Activated CD8-positive, alpha-beta memory T cell treated with anti-CD3 and anti-CD28 coated beads for 36 hours (primary cell): ENCODE results near the gene BRSK2. TPM values are rescaled to one million over a fixed set of nuclear protein-coding genes. Genes with fewer than 3 reads are reported as not detected.
"Not testable (repeated sequence)": the region's sequence is repeated elsewhere in the genome, so short reads cannot be mapped to it uniquely, and the experiment has no call there.

Experiments
- CTCF ChIA-PET: fragments of 350-600 bp; sonication (Branson Sonifier 250); formaldehyde crosslinking; loops from one replicate; lab custom pipeline; 2021; ENCODE audit warnings: antibody characterized with exemption; lab: Charles Lee
- POLR2A ChIA-PET: fragments of 350-600 bp; sonication (Branson Sonifier 250); formaldehyde crosslinking; loops from one replicate; lab custom pipeline; 2021; ENCODE audit warnings: antibody characterized with exemption; lab: Charles Lee
- total RNA-seq, 2 experiments: library from RNA; stranded (reverse); gene quantifications; one replicate each; pipeline ENCODE4 v1.2.3, GENCODE V29; 2021

Gene BRSK2
- total RNA-seq, 2 experiments from 2014 or later: 0.71 to 1.3 TPM

DNA sequence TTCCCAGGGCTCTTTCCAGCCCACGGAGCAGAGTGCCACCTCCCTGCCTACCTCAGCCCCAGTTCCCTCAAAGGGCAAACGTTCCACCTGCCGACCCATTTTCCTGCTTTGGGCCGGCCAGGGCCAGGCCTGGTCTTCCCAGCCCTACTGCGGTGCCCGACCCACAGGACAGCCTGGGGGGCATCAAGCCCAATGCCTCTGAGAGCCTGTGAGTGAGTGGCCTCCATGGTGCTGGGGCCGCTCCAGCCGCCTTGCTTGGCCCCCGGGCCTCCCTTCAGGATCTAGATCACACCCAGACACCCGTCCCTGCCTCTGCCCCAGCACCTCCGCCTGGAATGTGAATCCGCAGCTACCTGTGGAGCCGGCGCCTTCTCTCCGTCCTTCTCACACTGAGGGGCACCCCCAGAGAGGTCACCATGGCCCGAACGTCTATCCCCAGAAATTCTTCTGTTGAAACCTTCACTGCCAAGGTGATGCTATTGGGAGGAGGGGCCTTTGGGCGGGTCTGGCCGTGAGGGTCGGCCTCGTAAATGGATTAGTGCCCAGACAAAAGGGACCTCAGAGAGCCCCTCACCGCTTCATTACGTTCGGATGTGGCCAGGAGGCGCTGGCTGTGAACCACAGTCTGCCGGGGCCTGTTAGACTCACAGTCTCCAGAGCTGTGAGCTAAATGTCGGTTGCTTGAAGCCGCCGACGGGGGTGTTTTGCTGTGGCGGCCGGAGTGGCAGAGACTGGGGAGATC lies 36.2 kb upstream of the BRSK2 start:
- POLR2A ChIA-PET: no interaction called here
- CTCF ChIA-PET: no interaction called here

DNA sequence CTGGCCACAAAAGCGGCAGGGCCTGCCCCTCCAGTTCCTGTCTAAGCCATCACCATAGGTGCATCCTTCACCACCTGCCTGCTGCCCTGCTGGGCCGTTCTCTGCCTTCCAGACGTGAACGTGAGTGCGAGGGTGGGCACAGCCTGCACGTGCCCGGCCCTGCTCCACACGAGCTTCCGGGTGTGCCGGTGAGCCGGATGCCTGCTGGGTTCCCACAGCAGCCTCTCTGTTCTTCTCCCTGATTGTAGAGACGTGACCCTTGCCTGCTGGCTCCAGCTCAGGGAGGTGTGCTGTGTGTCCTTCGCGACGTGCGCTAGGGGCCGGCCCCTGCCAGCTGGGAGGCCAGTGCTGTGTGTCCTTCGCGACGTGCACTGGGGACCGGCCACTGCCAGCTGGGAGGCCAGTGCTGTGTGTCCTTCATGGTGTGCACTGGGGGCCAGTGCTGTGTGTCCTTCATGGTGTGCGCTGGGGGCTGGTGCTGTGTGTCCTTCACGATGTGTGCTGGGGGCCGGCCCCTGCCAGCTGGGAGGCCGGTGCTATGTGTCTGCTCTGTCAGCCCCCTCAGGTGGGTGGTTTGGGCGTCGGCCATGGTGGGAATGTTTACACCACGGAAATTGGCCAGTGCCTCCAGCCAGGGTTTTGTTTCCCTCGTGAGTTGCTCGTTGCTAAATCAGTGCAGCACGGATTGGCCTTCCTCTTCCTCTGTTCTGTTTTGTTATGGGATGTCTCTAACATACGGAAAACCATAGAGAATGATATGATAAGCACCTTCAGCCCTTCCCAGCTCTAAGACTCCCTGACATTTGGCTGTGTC lies 35.4 kb upstream of the BRSK2 start:
- CTCF ChIA-PET: no interaction called here
- POLR2A ChIA-PET: no interaction called here

GRCh38 chr11:1356007-1356435 lies 33.7 kb upstream of the BRSK2 start:
- POLR2A ChIA-PET: no interaction called here
- CTCF ChIA-PET: interaction anchor here (0.7 kb wide), 1 partner anchor 13 kb away, joined by 3 read pairs; no protein-coding TSS in a partner anchor

DNA sequence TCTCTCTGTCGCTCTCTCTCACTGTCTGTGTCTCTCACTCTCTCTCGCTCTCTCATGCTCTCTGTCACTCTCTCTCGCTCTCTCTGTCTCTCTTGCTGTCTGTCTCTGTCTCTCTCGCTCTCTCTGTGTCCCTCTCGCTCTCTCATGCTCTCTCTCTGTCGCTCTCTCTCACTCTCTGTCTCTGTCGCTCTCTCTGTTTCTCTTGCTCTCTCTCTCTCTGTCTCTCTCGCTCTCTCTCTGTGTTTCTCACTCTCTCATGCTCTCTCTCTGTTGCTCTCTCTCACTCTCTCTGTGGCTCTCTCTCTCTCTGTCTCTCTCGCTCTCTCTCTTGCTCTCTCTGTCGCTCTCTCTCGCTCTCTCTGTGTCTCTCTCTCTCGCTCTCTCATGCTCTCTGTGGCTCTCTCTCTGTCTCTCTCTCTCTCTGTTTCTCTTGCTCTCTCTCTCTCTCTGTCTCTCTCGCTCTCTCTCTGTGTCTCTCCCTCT lies 33.2 kb upstream of the BRSK2 start:
- ChIA-PET POLR2A (no interaction called here), CTCF (no interaction called here)

GRCh38 chr11:1358286-1358685 lies 31.4 kb upstream of the BRSK2 start:
- POLR2A ChIA-PET: no interaction called here
- CTCF ChIA-PET: no interaction called here

DNA sequence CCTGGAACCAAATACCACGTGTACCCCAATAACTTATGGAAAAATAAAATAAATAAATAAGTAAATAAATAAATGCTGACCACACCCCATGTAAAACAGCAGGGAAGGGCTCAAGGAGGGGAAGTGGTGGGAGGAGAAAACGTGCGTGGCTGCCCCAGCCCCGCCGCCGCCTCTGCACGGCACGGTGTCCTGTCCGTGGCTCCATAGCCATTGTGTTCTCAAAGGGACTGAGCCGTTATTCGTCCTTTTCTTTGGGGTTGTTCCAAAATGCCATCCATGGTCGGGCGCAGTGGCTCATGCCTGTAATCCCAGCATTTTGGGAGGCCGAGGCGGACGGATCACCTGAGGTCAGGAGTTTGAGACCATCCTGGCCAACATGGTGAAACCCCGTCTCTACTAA lies 30.8 kb upstream of the BRSK2 start:
- POLR2A ChIA-PET, CTCF ChIA-PET: not testable (repeated sequence)

DNA sequence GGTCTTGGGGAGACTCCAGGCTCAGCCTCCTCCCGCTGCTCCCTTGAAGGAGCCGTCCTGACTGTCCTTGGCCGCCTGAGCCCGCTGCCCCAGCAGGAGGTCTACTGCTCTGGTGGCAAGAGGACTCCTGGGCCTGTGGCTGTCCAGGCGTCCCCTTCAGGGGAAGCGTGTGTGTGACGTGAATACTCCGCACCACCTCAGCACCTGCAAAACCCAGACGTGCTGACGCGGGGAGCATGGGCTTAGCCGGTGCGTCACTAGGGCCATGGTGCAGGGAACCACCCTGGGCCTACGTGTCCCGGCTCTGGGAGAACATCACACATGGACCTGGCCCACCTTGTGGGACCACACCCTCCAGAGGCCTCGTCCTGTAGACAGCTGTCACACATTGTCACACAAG lies 30.2 kb upstream of the BRSK2 start:
- ChIA-PET POLR2A (no interaction called here), CTCF (no interaction called here)

- CTCF ChIA-PET: no interaction called here
- POLR2A ChIA-PET: no interaction called here
Observed at GRCh38 chr11:1360181-1360834, 29.4 kb upstream of the BRSK2 start.

- ChIA-PET POLR2A (no interaction called here), CTCF (no interaction called here)
Observed at GRCh38 chr11:1360835-1361357, 28.8 kb upstream of the BRSK2 start.

- ChIA-PET POLR2A (no interaction called here), CTCF (no interaction called here)
Observed at GRCh38 chr11:1361882-1362281, 27.9 kb upstream of the BRSK2 start.

GRCh38 chr11:1367721-1368120 lies 22.0 kb upstream of the BRSK2 start:
- CTCF ChIA-PET: no interaction called here
- POLR2A ChIA-PET: no interaction called here

- ChIA-PET POLR2A (no interaction called here), CTCF (no interaction called here)
Observed at GRCh38 chr11:1368216-1368615, 21.5 kb upstream of the BRSK2 start.

- CTCF ChIA-PET: no interaction called here
- POLR2A ChIA-PET: no interaction called here
Observed at GRCh38 chr11:1368966-1369365, 20.8 kb upstream of the BRSK2 start.

- CTCF ChIA-PET: no interaction called here
- POLR2A ChIA-PET: no interaction called here
Observed at GRCh38 chr11:1369371-1370005, 20.2 kb upstream of the BRSK2 start.

DNA sequence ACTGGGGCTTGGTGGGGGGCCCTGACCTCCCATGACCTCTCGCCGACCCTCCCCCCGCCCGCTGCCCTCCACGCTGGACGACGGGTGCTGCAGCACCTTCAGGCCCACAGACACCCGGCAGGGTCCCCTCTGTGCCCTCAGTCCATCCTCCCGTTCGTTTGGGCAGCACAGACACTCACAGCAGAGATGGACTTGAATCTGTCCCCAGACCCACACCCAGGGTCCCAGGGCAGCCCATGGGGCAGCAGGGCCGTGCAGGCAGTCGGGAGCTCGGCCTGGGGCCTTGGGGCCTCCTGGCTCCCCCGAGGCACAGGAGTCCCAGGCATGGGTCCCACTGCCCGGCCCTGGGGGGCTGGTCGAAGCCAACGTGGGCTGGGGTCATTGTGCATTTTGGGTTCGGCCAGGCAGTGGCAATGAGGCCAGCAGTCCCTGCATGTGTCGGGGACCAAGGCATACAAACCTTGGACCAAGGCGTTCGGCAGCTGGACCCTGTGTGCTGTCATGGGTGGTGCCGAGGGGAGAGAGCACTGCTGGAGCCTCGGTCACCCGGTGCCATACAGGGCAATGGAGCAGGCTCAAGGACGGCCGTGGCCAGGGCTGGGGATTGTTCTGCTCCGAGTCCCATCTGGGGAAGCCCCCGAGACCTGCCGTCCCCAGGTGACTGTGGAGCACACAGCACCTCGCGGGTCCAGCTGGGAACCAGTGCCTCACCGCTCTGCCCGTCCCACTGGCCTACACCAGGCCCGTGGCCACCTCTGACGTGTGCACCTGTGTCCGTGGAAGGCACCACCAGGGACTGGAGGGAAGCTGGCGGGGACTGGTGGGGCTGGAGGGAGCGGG lies 19.3 kb upstream of the BRSK2 start:
- CTCF ChIA-PET: no interaction called here

GRCh38 chr11:1371026-1371325 lies 18.8 kb upstream of the BRSK2 start:
- POLR2A ChIA-PET: interaction anchor here (0.7 kb wide), 1 partner anchor 13 kb away, joined by 3 read pairs; no protein-coding TSS in a partner anchor
- CTCF ChIA-PET: no interaction called here

More for the DNA sequence above, 19.3 kb upstream of the BRSK2 start:
- POLR2A ChIA-PET: interaction anchor here (0.7 kb wide), 1 partner anchor 13 kb away, joined by 3 read pairs; no protein-coding TSS in a partner anchor

- ChIA-PET CTCF (no interaction called here), POLR2A (no interaction called here)
Observed at GRCh38 chr11:1371377-1371776, 18.4 kb upstream of the BRSK2 start.

GRCh38 chr11:1371836-1372465 lies 17.8 kb upstream of the BRSK2 start:
- POLR2A ChIA-PET: no interaction called here
- CTCF ChIA-PET: no interaction called here
